Mesothelial cell of epicardium (in vitro differentiated cells): ENCODE results near the gene LRRC8C. TPM values are rescaled to one million over a fixed set of nuclear protein-coding genes. Genes with fewer than 3 reads are reported as not detected.

ENCODE experiments used
- DNase-seq, 2 experiments: peaks; one replicate each; pipeline ENCODE4 v3.0.0; 2021; ENCODE audit warnings: low spot score in 2 of 2; ENCODE audit not compliant: unreplicated experiment in 2 of 2
- H3K27ac Mint-ChIP-seq: 2 replicates; pipeline ENCODE4 v1.8.0; 2021; ENCODE audit warnings: mixed read lengths
- H3K27me3 Mint-ChIP-seq: 2 replicates; pipeline ENCODE4 v1.8.0; 2021; ENCODE audit warnings: low read depth, mixed read lengths
- H3K36me3 Mint-ChIP-seq: 2 replicates; pipeline ENCODE4 v1.8.0; 2021; ENCODE audit warnings: mixed read lengths
- H3K4me1 Mint-ChIP-seq: 2 replicates; pipeline ENCODE4 v1.8.0; 2021; ENCODE audit warnings: mixed read lengths
- H3K4me3 Mint-ChIP-seq: 2 replicates; pipeline ENCODE4 v1.8.0; 2021; ENCODE audit warnings: mild to moderate bottlenecking, moderate library complexity, mixed read lengths
- H3K9me3 Mint-ChIP-seq: 2 replicates; pipeline ENCODE4 v1.8.0; 2021; ENCODE audit warnings: mixed read lengths
- total RNA-seq: library from RNA; stranded (reverse); gene quantifications from 3 replicates; pipeline ENCODE4 v1.2.1, GENCODE V29; 2021
- TF ChIP-seq, protein P1 (sequence below): fragments of 200-600 bp; sonication (generic); IDR thresholded peaks from one replicate; pipeline ENCODE4 v1.5.0; 2021; ENCODE audit warnings: antibody characterized with exemption; ENCODE audit not compliant: unreplicated experiment

Gene LRRC8C
- total RNA-seq, 1 donor from 2014 or later: 1.3 TPM

DNA sequence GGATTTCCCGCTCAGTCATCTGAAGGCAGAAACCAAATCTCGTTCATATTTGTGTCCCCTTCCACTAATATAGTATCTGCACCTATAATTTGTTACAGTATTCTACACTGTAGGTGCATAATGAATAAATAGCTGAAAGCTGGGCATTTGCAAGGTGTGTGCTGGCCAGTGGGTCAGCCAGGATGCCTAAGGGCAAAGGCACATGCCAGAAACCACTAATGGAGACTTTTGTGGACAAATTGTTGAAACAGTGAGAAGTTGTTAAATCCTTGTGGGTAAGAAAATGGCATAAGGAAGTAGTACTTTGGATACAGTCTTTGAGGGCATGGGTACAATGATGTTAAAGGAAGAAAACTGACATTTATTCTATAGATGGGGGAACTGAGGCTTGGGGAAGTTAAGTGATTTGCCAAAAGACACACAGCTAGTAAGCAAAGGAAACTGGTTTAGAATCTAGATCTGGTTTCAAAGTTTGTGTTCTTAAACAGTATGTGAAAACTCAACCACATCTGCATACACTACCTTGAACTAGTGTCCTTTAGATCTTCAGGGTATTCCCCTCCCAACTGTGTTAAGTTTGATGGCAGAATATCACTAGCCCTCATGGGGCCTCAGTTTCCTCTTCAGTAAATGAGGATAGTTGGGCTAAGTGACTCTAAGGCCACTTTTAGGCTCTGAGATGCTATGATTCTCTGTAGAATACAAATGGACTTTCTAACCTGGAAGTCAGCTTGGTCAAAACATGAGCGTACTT lies 26.5 kb upstream of the LRRC8C start:
- no peaks in the 10 kb centered on the region for H3K36me3 Mint-ChIP-seq
- H3K27ac Mint-ChIP-seq: no peak overlapping the region
- no peaks in the 10 kb centered on the region for H3K9me3 Mint-ChIP-seq
- H3K4me1 Mint-ChIP-seq: peaks cover 12% of the 10 kb centered on the region
- no peak for DNase-seq
- H3K27me3 Mint-ChIP-seq: no peaks in the 10 kb centered on the region
- no peak overlapping the region for H3K4me3 Mint-ChIP-seq
- TF ChIP-seq, protein P1, sequence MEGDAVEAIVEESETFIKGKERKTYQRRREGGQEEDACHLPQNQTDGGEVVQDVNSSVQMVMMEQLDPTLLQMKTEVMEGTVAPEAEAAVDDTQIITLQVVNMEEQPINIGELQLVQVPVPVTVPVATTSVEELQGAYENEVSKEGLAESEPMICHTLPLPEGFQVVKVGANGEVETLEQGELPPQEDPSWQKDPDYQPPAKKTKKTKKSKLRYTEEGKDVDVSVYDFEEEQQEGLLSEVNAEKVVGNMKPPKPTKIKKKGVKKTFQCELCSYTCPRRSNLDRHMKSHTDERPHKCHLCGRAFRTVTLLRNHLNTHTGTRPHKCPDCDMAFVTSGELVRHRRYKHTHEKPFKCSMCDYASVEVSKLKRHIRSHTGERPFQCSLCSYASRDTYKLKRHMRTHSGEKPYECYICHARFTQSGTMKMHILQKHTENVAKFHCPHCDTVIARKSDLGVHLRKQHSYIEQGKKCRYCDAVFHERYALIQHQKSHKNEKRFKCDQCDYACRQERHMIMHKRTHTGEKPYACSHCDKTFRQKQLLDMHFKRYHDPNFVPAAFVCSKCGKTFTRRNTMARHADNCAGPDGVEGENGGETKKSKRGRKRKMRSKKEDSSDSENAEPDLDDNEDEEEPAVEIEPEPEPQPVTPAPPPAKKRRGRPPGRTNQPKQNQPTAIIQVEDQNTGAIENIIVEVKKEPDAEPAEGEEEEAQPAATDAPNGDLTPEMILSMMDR: no peak

GRCh38 chr1:89607156-89607555 lies 25.8 kb upstream of the LRRC8C start:
- no peaks in the 10 kb centered on the region for H3K36me3 Mint-ChIP-seq
- no peak for DNase-seq
- TF ChIP-seq, protein P1: no peak
- peaks cover 12% of the 10 kb centered on the region for H3K4me1 Mint-ChIP-seq
- no peaks in the 10 kb centered on the region for H3K9me3 Mint-ChIP-seq
- no peak overlapping the region for H3K27ac Mint-ChIP-seq
- no peak overlapping the region for H3K4me3 Mint-ChIP-seq
- no peaks in the 10 kb centered on the region for H3K27me3 Mint-ChIP-seq

DNA sequence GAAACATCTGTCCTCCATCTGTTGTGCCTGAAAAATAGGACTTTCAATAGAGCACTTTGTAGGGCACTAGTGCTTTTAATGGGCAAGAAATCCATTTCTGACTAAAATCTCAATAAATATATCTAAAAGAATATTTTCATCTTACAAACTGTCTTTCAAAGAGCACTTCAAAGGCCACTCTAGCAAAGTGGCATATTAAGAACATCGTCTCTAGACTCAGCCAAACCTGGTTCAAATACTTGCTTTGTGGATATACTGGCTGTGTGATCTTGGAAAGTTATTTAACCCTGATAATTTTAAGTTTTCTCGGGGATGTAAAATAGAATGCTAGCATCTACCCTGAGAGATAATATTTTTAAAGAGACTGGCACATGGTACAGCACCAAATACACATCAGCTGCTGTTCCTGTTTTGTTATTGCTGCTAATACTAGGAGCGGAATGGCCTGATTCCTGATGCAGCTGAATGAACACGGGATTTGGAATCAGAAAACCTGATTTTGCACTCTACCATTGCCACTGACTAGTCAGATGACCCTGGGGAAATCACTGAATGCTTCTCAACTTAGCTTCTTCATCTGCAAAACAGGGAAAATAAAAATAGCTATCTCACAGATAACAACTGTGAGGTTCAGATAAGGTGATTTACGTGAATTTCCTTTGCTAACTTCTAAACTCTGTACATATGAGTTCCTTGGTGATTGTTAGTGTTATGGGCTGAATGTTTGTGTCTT lies 25.2 kb upstream of the LRRC8C start:
- TF ChIP-seq, protein P1: no peak
- H3K4me3 Mint-ChIP-seq: no peak overlapping the region
- H3K36me3 Mint-ChIP-seq: no peaks in the 10 kb centered on the region
- H3K27me3 Mint-ChIP-seq: no peaks in the 10 kb centered on the region
- DNase-seq: no peak
- peaks cover 10% of the 10 kb centered on the region for H3K4me1 Mint-ChIP-seq
- no peaks in the 10 kb centered on the region for H3K9me3 Mint-ChIP-seq
- H3K27ac Mint-ChIP-seq: peak overlapping the region; percentile 35

DNA sequence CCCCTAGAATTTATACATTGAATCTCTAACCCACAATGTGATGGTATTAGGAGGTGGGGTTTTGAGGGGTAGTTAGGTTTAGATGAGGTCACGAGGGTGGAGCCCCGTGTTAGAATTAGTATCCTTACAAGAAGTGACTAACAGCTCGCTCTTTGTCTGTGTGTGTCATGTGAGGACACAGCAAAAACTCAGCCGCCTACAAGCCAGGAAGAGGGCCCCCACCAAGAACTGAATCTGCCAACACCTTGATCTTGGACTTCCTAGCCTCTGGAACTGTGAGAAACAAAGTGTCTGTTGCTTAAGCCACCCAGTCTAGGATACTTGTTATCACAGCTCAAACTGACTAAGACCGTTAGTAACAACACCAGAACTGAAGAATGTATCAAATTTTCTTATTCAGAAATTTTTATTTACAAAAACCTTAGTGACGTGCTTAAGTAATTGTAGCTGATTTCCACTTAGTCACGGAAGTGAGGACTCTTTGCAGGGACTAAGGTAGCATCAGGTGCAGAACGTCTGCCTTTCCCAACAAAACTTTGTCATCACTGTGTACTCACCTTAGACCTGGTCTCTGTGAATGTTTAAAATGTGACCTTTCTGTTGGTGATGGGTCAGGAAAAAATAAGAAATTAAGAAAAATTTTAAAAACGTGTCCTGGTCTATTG lies 24.5 kb upstream of the LRRC8C start:
- Mint-ChIP-seq H3K36me3 (no peaks in the 10 kb centered on the region), H3K4me3 (no peak overlapping the region), H3K4me1 (peaks cover 8% of the 10 kb centered on the region), H3K27me3 (no peaks in the 10 kb centered on the region), H3K9me3 (no peaks in the 10 kb centered on the region), H3K27ac (peak overlapping the region; percentile 35)
- TF ChIP-seq, protein P1: no peak
- DNase-seq: no peak

GRCh38 chr1:89608984-89609725 lies 23.8 kb upstream of the LRRC8C start:
- Mint-ChIP-seq H3K36me3 (no peaks in the 10 kb centered on the region), H3K27me3 (peaks cover 2% of the 10 kb centered on the region), H3K27ac (no peak overlapping the region), H3K9me3 (no peaks in the 10 kb centered on the region), H3K4me3 (no peak overlapping the region), H3K4me1 (peaks cover 8% of the 10 kb centered on the region)
- DNase-seq: no peak
- TF ChIP-seq, protein P1: no peak
